Measurements from ENCODE around the gene IL1RAPL2. TPM values are rescaled to one million over a fixed set of nuclear protein-coding genes. Genes with fewer than 3 reads are reported as not detected.

IL1RAPL2 gene
- total and polyA plus RNA-seq, 4 donors: 2.0 TPM; not detected in 3

DNA sequence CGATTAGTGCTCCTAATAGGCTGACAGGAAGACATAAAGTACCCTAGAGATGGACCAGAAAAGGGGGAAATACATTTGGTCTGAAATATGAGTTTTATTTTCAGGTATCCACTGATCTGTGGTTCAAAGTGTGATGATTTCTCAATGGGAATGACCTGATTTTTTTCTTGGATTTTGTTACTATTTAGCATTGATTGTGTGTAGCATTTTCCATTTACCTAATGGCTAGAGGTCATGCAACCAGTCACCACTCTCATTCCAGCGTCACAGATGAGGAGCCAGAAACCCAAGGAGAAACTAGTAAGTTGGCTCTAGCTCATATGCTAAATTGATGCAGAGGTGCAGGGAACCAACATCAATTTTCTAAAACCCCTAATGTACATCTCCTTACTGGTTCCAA is 118.1 kb downstream of the IL1RAPL2 start:
- H3K4me3 ChIP-seq: no peak overlapping the region
- H3K36me3 ChIP-seq (ENCODE audit: control insufficient read depth in 4 of 4, insufficient read depth in 4 of 4, low read length in 4 of 4): no peaks in the 10 kb centered on the region
- peaks cover 0 to 26% (median 5%) of the 10 kb centered on the region in 3 donors for H3K27me3 ChIP-seq (ENCODE audit: control insufficient read depth in 3 of 3, insufficient read depth in 3 of 3, low read length in 2 of 3)
- 67 to 86% methylated on average over 2 of the region's 2 CpGs for WGBS, 2 donors
- H3K9ac ChIP-seq (ENCODE audit: insufficient read depth in 1 of 2, low read length in 2 of 2): no peak overlapping the region
- ATAC-seq (ENCODE audit: insufficient read depth, low FRiP score) (no peak), DNase-seq (no peak)
- H3K4me1 ChIP-seq (ENCODE audit: control insufficient read depth in 5 of 5, insufficient read depth in 5 of 5, low read length in 5 of 5): no peaks in the 10 kb centered on the region
- H3K9me3 ChIP-seq (ENCODE audit: control insufficient read depth in 4 of 4, insufficient read depth in 3 of 4, low read length in 3 of 4): no peaks in the 10 kb centered on the region
- TF ChIP-seq, protein P1, sequence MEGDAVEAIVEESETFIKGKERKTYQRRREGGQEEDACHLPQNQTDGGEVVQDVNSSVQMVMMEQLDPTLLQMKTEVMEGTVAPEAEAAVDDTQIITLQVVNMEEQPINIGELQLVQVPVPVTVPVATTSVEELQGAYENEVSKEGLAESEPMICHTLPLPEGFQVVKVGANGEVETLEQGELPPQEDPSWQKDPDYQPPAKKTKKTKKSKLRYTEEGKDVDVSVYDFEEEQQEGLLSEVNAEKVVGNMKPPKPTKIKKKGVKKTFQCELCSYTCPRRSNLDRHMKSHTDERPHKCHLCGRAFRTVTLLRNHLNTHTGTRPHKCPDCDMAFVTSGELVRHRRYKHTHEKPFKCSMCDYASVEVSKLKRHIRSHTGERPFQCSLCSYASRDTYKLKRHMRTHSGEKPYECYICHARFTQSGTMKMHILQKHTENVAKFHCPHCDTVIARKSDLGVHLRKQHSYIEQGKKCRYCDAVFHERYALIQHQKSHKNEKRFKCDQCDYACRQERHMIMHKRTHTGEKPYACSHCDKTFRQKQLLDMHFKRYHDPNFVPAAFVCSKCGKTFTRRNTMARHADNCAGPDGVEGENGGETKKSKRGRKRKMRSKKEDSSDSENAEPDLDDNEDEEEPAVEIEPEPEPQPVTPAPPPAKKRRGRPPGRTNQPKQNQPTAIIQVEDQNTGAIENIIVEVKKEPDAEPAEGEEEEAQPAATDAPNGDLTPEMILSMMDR (IDR thresholded peaks at IDR 0.05; ENCODE audit: control extremely low read depth, extremely low read depth): no peak
- H3K27ac ChIP-seq (ENCODE audit: low read depth in 1 of 2, low read length in 1 of 2): no peak overlapping the region

DNA sequence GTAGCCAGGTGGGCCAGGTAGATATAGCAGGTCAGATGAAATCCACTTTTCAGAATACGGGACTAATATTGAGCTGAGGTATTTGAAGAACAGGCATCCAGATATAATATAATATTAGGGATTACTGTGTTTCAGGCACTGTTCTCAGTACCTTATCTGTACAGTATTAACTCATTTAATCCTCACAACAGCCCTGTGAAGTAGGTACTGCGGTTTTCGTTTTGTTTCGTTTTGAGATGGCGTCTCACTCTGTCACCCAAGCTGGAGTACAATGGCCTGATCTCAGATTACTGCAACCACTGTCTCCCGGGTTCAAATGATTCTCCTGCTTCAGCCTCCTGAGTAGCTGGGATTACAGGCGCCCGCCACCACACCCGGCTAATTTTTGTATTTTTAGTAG is 129.6 kb downstream of the IL1RAPL2 start:
- ATAC-seq (ENCODE audit: insufficient read depth, low FRiP score): no peak
- 92 to 97% methylated on average over 9 of the region's 9 CpGs for WGBS, 2 donors
- H3K9ac ChIP-seq (ENCODE audit: insufficient read depth in 1 of 2, low read length in 2 of 2): no peak overlapping the region

DNA sequence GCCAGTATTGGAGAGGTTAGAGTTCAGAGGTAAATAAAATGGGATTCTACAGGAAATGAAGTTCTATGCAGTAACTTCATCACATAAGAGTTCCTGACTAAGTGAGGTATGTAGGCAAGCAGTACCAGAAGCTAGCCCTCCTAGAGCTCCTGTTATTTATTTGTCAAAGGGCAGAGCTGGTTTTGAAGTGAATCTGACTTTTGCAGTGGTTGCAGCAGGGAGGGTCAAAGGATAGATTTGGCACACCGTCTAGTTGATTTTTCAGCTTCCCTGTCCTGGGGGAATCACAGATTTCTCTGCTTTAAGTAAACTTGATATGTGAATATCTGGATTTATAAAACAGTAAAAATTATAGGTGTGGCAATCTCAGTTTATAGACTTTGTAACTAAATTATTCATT is 130.7 kb downstream of the IL1RAPL2 start:
- 13 to 39% methylated on average over 1 of the region's 1 CpG for WGBS, 2 donors
- no peak for DNase-seq

More for the DNA sequence above, 129.6 kb downstream of the IL1RAPL2 start:
- Histone ChIP-seq H3K27ac (ENCODE audit: low read depth in 1 of 2, low read length in 1 of 2) (no peak overlapping the region), H3K27me3 (ENCODE audit: control insufficient read depth in 3 of 3, insufficient read depth in 3 of 3, low read length in 2 of 3) (peaks cover 0 to 32% (median 0%) of the 10 kb centered on the region in 3 donors), H3K36me3 (ENCODE audit: control insufficient read depth in 4 of 4, insufficient read depth in 4 of 4, low read length in 4 of 4) (no peaks in the 10 kb centered on the region), H3K4me3 (no peak overlapping the region), H3K9me3 (ENCODE audit: control insufficient read depth in 4 of 4, insufficient read depth in 3 of 4, low read length in 3 of 4) (no peaks in the 10 kb centered on the region), H3K4me1 (ENCODE audit: control insufficient read depth in 5 of 5, insufficient read depth in 5 of 5, low read length in 5 of 5) (no peaks in the 10 kb centered on the region)
- no peak for DNase-seq
- TF ChIP-seq, protein P1 (IDR thresholded peaks at IDR 0.05; ENCODE audit: control extremely low read depth, extremely low read depth): no peak

More for the DNA sequence above, 130.7 kb downstream of the IL1RAPL2 start:
- H3K9ac ChIP-seq (ENCODE audit: insufficient read depth in 1 of 2, low read length in 2 of 2): no peak overlapping the region
- H3K4me1 ChIP-seq (ENCODE audit: control insufficient read depth in 5 of 5, insufficient read depth in 5 of 5, low read length in 5 of 5): no peaks in the 10 kb centered on the region
- H3K9me3 ChIP-seq (ENCODE audit: control insufficient read depth in 4 of 4, insufficient read depth in 3 of 4, low read length in 3 of 4): no peaks in the 10 kb centered on the region
- TF ChIP-seq, protein P1 (IDR thresholded peaks at IDR 0.05; ENCODE audit: control extremely low read depth, extremely low read depth): no peak
- no peak for ATAC-seq (ENCODE audit: insufficient read depth, low FRiP score)
- H3K27me3 ChIP-seq (ENCODE audit: control insufficient read depth in 3 of 3, insufficient read depth in 3 of 3, low read length in 2 of 3): peaks cover 0 to 34% (median 0%) of the 10 kb centered on the region in 3 donors
- no peaks in the 10 kb centered on the region for H3K36me3 ChIP-seq (ENCODE audit: control insufficient read depth in 4 of 4, insufficient read depth in 4 of 4, low read length in 4 of 4)
- no peak overlapping the region for H3K4me3 ChIP-seq
- H3K27ac ChIP-seq (ENCODE audit: low read depth in 1 of 2, low read length in 1 of 2): no peak overlapping the region

Data from lung (tissue), 12 donors.